Immature natural killer cell (primary cell): ENCODE results near the gene ERAL1. TPM values are rescaled to one million over a fixed set of nuclear protein-coding genes. Genes with fewer than 3 reads are reported as not detected.
"Not testable (repeated sequence)": the region's sequence is repeated elsewhere in the genome, so short reads cannot be mapped to it uniquely, and the experiment has no call there.

Source experiments
- DNase-seq, 3 donors: peaks; one replicate each; pipeline ENCODE4 v3.0.0; 2022; ENCODE audit warnings: mixed read lengths in 1 of 3
- H3K27ac Mint-ChIP-seq, 6 donors: one replicate each; pipeline ENCODE4 v1.8.0; 2020; ENCODE audit warnings: mixed read lengths in 6 of 6, mild to moderate bottlenecking in 5 of 6, inconsistent platforms in 4 of 6, moderate library complexity in 3 of 6
- H3K27me3 Mint-ChIP-seq, 3 donors: one replicate each; pipeline ENCODE4 v1.8.0; 2020 to 2021; ENCODE audit warnings: low read depth in 3 of 3, mild to moderate bottlenecking in 3 of 3, mixed read lengths in 3 of 3, moderate library complexity in 3 of 3, inconsistent platforms in 1 of 3
- H3K36me3 Mint-ChIP-seq, 3 donors: one replicate each; pipeline ENCODE4 v1.8.0; 2020; ENCODE audit warnings: mixed read lengths in 3 of 3, inconsistent platforms in 2 of 3, mild to moderate bottlenecking in 2 of 3
- H3K4me1 Mint-ChIP-seq, 2 donors: one replicate each; pipeline ENCODE4 v1.8.0; 2020; ENCODE audit warnings: inconsistent platforms in 2 of 2, mild to moderate bottlenecking in 2 of 2, mixed read lengths in 2 of 2, moderate library complexity in 1 of 2
- H3K4me3 Mint-ChIP-seq, 5 donors: one replicate each; pipeline ENCODE4 v1.8.0; 2020; ENCODE audit warnings: mild to moderate bottlenecking in 5 of 5, mixed read lengths in 5 of 5, inconsistent platforms in 3 of 5, moderate library complexity in 3 of 5
- H3K9me3 Mint-ChIP-seq, 6 donors: one replicate each; pipeline ENCODE4 v1.8.0; 2020; ENCODE audit warnings: mild to moderate bottlenecking in 6 of 6, mixed read lengths in 6 of 6, inconsistent platforms in 4 of 6, moderate library complexity in 3 of 6
- polyA plus RNA-seq, 3 donors: library from polyadenylated mRNA; unstranded; fragments of 300-500 nt; fragmentation: Illumina TruSeq; gene quantifications; one replicate each; pipeline ENCODE4 v1.2.3, GENCODE V29; 2021

ERAL1 gene
- polyA plus RNA-seq, 3 donors from 2014 or later: 32.6 to 48.9 (median 43.5) TPM

DNA sequence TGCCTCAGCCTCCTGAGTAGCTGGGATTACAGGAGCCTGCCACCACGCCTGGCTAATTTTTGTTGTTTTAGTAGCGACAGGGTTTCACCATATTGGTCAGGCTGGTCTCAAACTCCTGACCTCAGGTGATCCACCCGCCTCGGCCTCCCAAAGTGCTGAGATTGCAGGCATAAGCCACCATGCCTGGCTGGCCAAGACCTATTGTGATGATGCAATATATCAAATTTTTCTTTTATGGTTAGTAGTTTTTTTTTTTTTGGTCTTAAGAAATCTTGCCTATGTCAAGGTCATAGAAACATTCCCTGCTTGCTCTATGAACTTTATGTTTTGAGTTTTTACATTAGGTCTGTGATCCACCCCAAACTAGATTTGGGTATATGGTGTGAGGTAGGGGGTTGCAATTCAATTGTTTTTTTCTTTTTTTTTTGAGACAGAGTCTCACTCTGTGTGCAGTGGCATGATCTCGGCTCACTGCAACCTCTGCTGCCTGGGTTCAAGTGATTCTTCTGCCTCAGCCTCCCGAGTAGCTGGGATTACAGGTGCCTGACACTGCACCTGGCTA, 22.4 kb downstream of the ERAL1 start:
- not testable (repeated sequence) for H3K4me3 Mint-ChIP-seq, H3K4me1 Mint-ChIP-seq, H3K27me3 Mint-ChIP-seq, DNase-seq, H3K9me3 Mint-ChIP-seq, H3K27ac Mint-ChIP-seq
- H3K36me3 Mint-ChIP-seq: peaks cover 10 to 27% (median 13%) of the 10 kb centered on the region in 3 donors

DNA sequence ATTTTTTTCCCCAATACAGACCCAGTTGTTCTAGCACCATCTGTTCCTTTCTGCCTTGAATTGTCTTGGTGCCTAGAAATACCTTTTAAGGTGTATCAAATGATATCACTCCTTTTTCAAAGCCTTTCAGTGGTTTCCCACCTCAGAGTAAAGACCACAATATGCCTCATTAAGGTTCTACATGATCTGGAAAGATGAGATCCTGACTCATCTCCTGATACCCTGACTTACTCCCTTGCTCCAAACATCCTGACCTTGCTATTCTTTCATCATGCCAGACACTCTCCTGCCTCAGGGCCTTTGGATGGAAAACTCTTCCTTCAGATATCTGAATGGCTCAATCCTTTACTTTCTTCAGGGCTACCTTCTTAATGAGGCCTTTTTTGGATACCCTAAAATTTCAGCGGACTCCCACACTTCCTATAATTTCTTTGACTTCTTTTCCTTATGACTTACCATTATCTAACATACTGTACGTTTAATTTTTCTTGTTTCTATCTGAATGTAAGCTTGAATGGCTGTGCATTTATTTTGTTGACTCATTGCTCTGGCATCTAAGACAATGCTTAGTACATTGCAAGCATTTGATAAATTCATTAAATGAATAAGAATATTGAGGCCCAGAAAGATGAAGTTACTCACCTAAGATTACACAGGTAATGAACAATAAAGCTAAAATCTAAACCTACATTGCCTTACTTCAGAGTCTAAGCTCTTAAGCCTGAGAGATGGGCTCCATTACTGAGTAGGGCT, 23.5 kb downstream of the ERAL1 start:
- H3K27ac Mint-ChIP-seq: peak overlapping the region in 1 of 6 donors; percentile 43

DNA sequence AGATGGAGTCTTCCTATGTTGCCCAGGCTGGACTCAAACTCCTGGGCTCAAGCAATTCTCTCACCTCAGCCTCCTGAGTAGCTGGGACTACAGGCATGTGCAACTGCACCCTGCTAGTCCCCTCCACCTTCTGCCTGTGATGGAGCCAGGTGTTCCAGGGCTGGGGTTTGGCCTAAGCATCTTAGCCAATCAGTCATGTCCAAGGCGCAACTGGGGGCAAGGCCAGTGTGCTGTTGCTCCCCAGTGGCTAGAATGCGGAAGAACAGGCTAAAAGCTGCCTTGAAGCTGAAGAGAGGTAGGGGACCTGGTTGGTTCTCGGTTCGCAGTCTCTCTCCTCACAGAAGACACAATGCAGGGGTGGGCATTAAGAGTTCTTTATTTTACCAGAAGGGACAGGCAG, 24.2 kb downstream of the ERAL1 start:
- H3K4me1 Mint-ChIP-seq: peaks cover 0 to 1% of the 10 kb centered on the region in 2 donors
- H3K4me3 Mint-ChIP-seq: no peak overlapping the region
- H3K27ac Mint-ChIP-seq: peak overlapping the region in 2 of 6 donors; percentile 13 to 22
- DNase-seq: no peak
- peaks cover 11 to 30% (median 13%) of the 10 kb centered on the region in 3 donors for H3K36me3 Mint-ChIP-seq
- H3K27me3 Mint-ChIP-seq: peaks cover 0 to 2% (median 1%) of the 10 kb centered on the region in 3 donors
- H3K9me3 Mint-ChIP-seq: no peaks in the 10 kb centered on the region

More for the DNA sequence above, 23.5 kb downstream of the ERAL1 start:
- Mint-ChIP-seq H3K9me3 (no peaks in the 10 kb centered on the region), H3K4me3 (no peak overlapping the region), H3K36me3 (peaks cover 11 to 30% (median 13%) of the 10 kb centered on the region in 3 donors), H3K27me3 (peaks cover 0 to 2% (median 2%) of the 10 kb centered on the region in 3 donors), H3K4me1 (peaks cover 0 to 1% of the 10 kb centered on the region in 2 donors)
- DNase-seq: no peak

DNA sequence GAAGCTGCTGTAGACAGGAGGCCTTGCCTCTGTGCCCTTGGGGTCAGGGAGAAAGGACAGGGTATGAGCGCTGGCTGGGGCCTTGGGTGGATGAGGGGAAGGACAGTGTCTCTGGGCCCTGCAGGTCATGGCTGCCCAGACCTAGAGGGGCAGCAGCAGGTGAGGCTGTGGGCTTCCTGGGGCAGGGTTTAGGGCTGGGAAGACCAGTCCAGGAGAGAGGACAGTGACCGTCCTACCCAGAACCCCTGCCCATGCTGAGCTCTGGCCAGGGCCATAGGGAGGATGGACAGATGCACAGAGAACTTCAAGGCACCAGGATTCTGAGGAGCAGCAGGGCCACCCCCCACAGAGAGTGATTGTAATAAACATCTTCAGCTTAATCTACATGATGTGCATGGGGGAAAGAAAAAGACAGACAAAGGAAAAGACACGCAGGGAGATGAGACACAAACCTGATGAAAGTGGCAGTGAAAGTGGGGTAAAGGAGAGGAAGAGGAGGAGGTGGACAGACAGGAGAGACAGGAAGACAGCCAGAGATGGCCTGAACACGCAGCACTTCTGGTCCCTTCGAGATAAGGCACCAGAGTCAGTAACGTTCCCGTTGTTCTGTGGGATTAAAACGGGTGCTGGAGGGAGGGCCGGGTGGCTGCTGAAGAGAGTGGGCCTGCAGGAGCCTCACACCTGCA, 25.2 kb downstream of the ERAL1 start:
- Mint-ChIP-seq H3K27me3 (peaks cover 0 to 2% (median 1%) of the 10 kb centered on the region in 3 donors), H3K9me3 (no peaks in the 10 kb centered on the region), H3K27ac (peak overlapping the region in 1 of 6 donors; percentile 7), H3K4me1 (peaks cover 0 to 1% of the 10 kb centered on the region in 2 donors), H3K36me3 (peaks cover 12 to 33% (median 13%) of the 10 kb centered on the region in 3 donors), H3K4me3 (no peak overlapping the region)
- DNase-seq: no peak

DNA sequence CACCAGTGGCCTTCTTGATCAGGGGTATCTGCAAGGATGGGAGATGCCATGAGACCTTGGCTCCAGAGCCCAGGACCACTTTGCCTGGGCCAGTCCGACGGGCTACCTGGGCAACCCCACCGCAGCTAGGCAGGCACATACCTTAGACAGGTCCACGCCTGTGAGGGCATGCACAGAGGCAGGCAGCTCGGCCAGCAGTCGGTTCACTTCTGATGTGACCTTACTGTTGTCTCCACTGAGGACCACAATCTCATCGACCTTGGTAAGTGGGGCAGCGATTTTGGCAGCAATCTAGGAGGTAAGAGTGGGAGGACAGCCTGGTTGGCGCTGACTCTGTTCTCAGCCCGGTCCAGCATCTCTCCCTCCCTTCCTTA, 25.7 kb downstream of the ERAL1 start:
- Mint-ChIP-seq H3K9me3 (no peaks in the 10 kb centered on the region), H3K36me3 (peaks cover 13 to 35% (median 14%) of the 10 kb centered on the region in 3 donors), H3K4me3 (no peak overlapping the region), H3K27ac (no peak overlapping the region), H3K4me1 (peaks cover 0 to 3% of the 10 kb centered on the region in 2 donors), H3K27me3 (peaks cover 0 to 2% (median 1%) of the 10 kb centered on the region in 3 donors)
- no peak for DNase-seq

DNA sequence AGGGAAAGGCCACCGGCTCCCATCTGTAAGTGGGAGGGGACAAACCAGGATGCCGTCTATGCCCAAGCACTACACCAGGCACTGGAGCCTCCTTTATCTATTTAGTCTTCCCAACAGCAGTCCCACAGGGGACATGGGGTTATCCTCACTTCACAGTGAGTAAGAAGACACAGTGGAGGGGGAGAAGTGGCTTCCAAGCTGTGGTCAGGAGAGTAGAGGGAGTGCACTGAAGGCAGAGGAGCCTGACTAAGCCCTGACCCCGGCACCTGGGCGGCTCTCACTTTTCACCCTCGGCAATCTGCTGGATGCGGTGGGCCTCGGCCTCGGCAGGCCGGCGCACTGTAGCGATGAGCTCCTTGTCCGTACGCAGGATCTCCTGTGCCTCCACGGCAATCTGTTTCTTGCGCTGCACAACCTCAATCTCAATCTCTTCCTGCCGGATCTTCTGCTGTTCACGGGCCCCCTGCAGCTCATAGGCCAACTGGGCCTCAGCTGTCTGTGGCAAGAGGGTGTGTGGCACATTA, 26.8 kb downstream of the ERAL1 start:
- no peak for DNase-seq
- peaks cover 0 to 2% (median under 1%) of the 10 kb centered on the region in 3 donors for H3K27me3 Mint-ChIP-seq
- H3K9me3 Mint-ChIP-seq: no peaks in the 10 kb centered on the region
- peaks cover 0 to 3% of the 10 kb centered on the region in 2 donors for H3K4me1 Mint-ChIP-seq
- peaks cover 13 to 35% (median 14%) of the 10 kb centered on the region in 3 donors for H3K36me3 Mint-ChIP-seq
- H3K4me3 Mint-ChIP-seq: no peak overlapping the region
- no peak overlapping the region for H3K27ac Mint-ChIP-seq

DNA sequence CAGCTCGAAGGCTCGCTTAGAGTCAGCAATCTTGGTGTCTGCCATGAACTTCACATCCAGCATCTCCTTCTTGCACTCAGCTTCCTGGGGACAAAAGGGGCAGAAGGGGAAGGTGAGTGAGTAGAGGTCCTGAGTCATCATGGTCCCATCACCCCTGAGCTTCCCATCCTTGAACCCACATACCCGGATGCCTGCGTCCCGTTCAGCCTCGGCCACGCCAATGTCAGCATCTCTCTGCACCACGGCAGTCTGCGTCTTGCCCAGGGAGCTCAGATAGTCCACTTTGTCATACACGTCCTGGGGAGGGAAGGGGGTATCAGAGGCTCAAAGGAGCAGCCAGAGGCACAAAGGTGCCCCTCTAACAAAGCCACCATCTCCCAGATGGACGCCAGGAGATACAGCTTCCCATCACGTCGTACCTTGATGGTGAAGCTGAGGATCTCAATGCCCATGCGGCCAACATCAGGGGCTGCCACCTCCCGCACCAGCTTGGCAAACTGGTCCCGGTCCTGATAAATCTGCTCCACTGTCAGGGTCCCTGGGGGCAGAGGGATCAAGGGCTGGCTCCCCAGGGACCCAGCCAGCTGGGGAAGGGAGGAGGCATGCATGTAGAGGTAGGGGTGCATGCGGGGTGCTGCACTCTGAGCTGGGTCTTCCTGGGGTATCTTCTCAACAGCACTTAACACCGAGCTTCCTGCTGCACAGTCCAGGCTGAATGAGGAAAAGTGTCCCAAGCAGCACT, 27.5 kb downstream of the ERAL1 start:
- H3K27ac Mint-ChIP-seq: peak overlapping the region in 1 of 6 donors; percentile 12
- no peak overlapping the region for H3K4me3 Mint-ChIP-seq
- H3K9me3 Mint-ChIP-seq: no peaks in the 10 kb centered on the region
- no peak for DNase-seq
- H3K36me3 Mint-ChIP-seq: peaks cover 13 to 35% (median 14%) of the 10 kb centered on the region in 3 donors
- peaks cover 0 to 2% (median 0%) of the 10 kb centered on the region in 3 donors for H3K27me3 Mint-ChIP-seq
- peaks cover 0 to 3% of the 10 kb centered on the region in 2 donors for H3K4me1 Mint-ChIP-seq

DNA sequence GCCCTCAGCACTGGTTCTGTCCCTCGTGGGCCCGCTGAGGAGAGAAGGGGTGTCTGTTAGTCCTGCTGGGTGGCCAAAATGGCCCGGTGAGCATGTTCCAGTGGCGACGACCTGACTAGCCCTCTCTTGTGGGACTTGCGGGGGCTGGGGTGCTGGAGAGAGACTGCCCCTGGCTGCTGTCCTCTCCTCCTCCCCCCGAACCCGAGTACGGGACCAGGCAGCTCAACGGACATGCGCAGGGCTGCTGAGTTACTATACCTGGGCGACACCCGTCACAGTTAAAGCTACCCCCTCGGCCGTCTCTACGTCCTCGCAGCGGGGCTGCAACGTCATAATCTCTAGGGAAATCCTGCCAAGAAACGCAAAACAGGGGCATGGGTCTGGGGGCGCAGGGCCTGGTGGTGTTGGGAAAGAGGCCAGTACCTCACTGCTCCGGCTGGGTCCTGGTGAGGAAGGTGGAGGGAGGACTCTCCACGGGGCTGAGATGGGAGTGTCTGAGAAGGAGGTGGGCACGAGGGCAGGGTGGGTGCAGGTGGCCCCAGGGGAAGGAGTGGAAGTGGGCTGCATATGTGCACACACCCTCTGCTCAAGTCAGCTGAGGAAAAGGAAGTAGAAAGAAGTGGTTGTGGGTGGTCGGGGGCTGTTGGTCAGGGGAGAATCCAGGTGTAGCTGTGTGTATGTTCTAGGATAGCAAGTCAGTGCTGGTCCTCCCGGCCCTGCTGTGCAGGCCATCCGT, 29.3 kb downstream of the ERAL1 start:
- peaks cover 0 to 6% of the 10 kb centered on the region in 2 donors for H3K4me1 Mint-ChIP-seq
- no peak overlapping the region for H3K4me3 Mint-ChIP-seq
- DNase-seq: no peak
- no peak overlapping the region for H3K27ac Mint-ChIP-seq
- peaks cover 6 to 24% (median 12%) of the 10 kb centered on the region in 3 donors for H3K36me3 Mint-ChIP-seq
- no peaks in the 10 kb centered on the region for H3K9me3 Mint-ChIP-seq
- H3K27me3 Mint-ChIP-seq: peaks cover 0 to 2% (median 0%) of the 10 kb centered on the region in 3 donors

DNA sequence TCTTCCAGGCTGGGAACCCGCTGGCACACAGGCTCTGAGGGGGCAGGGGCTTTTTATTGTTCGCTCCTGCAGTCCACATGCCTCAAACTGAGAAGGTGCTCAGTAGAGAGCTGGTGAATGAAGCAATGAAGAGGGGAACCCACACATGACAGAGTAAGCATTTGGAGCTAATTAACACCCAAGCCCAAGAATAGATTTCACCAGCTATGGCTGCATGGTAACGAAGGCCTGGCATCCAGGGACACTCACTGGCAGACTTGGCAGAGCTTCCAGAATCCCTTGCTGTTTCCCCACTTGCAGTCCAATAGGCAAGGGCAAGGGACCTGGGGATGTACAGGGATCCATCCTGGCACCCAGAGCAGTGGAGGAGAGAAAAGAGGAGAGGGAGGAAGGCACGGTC, 30.5 kb downstream of the ERAL1 start:
- peaks cover under 1 to 13% (median 7%) of the 10 kb centered on the region in 3 donors for H3K36me3 Mint-ChIP-seq
- H3K27ac Mint-ChIP-seq: peak overlapping the region in 1 of 6 donors; percentile 53
- peaks cover 5 to 10% of the 10 kb centered on the region in 2 donors for H3K4me1 Mint-ChIP-seq
- no peaks in the 10 kb centered on the region for H3K27me3 Mint-ChIP-seq
- DNase-seq: no peak
- no peaks in the 10 kb centered on the region for H3K9me3 Mint-ChIP-seq
- H3K4me3 Mint-ChIP-seq: no peak overlapping the region

DNA sequence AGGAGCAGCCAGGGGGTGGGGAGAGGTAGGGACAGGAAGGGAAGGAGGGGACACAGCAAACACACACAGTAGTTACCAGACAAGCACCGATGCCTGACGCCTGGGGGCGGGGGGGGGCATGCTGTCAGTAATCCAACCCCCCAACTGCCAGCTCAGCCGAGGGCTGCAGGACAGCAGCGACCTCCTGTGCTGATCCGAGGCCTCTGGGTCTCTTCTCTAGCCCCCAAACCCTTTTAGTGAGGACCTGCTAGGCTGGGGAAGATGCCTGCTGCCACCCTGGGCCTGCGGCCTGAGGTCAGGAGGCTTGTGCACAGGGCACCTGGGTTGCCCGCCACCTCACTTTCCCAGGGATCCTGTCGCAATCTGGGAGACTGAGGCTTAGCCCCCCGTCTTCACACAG, 31.1 kb downstream of the ERAL1 start:
- Mint-ChIP-seq H3K9me3 (no peaks in the 10 kb centered on the region), H3K27ac (no peak overlapping the region), H3K4me3 (no peak overlapping the region), H3K36me3 (peaks cover 0 to 15% (median 7%) of the 10 kb centered on the region in 3 donors), H3K27me3 (no peaks in the 10 kb centered on the region), H3K4me1 (peaks cover 8 to 12% of the 10 kb centered on the region in 2 donors)
- DNase-seq: no peak

DNA sequence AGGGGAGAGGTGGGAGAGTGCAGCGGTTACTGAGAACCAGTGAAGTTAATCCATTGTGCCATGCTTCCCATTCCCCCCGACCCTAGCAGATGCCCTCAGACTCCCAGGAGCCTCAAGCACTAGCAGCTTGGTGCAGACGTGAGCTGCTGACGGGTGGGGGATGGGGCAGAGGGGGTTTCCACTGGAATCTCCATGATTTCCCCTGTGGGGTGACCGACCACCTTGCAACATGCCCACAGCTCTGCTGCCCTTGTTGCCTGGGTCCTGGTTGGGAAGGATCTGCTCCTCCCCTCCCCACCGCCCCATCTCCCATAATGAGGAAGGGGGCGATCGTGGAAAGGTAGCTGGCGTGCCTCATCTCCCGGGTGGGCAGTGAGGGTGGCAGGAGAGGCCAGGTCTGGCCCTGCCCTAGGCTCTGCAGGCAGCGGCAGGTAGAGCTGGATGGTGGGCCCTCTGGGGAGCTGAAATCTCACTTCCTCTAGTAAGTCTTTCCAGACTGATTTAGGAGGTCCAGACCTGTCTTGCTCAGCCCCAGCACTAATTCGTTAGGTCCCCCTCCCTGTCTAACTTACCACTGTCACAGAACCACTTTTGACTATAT, 33.2 kb downstream of the ERAL1 start:
- no peak for DNase-seq
- H3K4me3 Mint-ChIP-seq: no peak overlapping the region
- peak overlapping the region in 1 of 6 donors; percentile 30 for H3K27ac Mint-ChIP-seq
- peaks cover under 1 to 11% (median 3%) of the 10 kb centered on the region in 3 donors for H3K36me3 Mint-ChIP-seq
- peaks cover 23 to 28% of the 10 kb centered on the region in 2 donors for H3K4me1 Mint-ChIP-seq
- peaks cover 0 to under 1% (median 0%) of the 10 kb centered on the region in 3 donors for H3K27me3 Mint-ChIP-seq
- H3K9me3 Mint-ChIP-seq: no peaks in the 10 kb centered on the region

DNA sequence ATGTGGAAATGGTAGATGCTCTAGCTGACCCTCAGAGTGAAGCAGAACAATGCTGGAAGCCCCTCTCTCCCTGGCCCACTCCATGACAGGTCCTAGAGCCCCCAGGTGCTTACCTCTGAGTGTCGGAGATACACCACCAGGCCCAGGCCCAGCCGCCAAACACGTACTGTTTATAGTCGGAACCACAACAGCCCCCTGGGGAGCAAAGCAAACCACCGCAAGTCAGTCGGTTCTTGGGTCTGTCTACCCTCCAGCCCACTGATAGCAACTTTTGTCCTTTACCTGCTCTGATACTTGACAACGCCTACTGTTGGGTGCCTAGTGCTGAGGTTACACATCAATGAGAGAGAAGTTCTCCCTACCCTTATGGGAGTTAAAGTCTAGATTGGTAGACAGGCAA, 34.0 kb downstream of the ERAL1 start:
- no peak overlapping the region for H3K4me3 Mint-ChIP-seq
- H3K9me3 Mint-ChIP-seq: no peaks in the 10 kb centered on the region
- H3K36me3 Mint-ChIP-seq: peaks cover 3 to 10% (median 4%) of the 10 kb centered on the region in 3 donors
- H3K27ac Mint-ChIP-seq: peak overlapping the region in 1 of 6 donors; percentile 17
- no peak for DNase-seq
- H3K27me3 Mint-ChIP-seq: peaks cover 0 to 2% (median 0%) of the 10 kb centered on the region in 3 donors
- H3K4me1 Mint-ChIP-seq: peaks cover 31 to 37% of the 10 kb centered on the region in 2 donors
